ENCODE data around the gene LRR1.
A peak's percentile ranks its signal among the peaks of the same experiment; 100 is the strongest.
"Not testable (repeated sequence)": the region's sequence is repeated elsewhere in the genome, so short reads cannot be mapped to it uniquely, and the experiment has no call there.

The LRR1 gene

DNA sequence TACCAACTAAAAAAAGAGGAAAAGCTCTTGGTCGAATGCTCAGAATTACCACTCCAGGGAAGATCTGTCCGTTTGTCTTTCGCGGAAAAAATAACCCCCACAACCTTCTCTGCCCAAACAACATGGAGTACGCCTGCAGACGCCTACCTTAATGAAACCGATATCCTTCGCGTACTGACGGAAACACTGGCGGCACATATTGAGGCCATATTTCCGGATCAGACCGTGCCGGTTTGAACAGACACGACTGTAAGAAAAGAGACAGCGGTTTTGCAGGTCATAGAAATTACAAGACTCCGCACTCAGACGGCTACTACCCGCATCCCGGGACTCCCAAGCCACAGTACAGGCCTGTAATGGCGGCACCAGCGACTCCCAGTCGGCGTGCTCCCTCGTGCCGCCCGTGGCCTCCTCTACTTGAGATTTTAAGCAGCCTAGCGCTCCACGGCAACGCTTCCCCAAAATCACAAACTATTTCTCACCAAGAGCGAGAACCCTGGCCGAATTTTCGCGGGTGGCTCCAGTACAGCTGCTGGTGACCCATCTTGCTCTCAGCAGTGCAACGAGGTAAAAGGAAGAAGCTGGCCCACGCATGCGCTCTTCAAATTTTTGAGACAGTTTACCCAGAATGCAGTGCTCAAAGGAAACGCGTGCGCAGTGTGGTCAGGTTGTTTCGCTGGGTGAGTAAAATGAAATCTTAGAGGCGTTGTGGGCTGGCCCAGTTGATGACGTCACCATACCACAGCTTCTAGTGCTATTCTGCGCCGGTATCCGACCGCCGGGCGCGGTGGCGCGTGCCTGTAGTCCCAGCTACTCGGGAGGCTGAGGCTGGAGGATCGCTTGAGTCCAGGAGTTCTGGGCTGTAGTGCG is 12.7 kb upstream of the LRR1 start, which contains the start of gene RPS29:
RPS29 (minus strand) TSS at position 578 of the 870 bp plus-strand sequence; CDS start at position 544, 34 bp downstream.
- peak; percentile 98 for DNase-seq (ENCODE audit: low spot score)

DNA sequence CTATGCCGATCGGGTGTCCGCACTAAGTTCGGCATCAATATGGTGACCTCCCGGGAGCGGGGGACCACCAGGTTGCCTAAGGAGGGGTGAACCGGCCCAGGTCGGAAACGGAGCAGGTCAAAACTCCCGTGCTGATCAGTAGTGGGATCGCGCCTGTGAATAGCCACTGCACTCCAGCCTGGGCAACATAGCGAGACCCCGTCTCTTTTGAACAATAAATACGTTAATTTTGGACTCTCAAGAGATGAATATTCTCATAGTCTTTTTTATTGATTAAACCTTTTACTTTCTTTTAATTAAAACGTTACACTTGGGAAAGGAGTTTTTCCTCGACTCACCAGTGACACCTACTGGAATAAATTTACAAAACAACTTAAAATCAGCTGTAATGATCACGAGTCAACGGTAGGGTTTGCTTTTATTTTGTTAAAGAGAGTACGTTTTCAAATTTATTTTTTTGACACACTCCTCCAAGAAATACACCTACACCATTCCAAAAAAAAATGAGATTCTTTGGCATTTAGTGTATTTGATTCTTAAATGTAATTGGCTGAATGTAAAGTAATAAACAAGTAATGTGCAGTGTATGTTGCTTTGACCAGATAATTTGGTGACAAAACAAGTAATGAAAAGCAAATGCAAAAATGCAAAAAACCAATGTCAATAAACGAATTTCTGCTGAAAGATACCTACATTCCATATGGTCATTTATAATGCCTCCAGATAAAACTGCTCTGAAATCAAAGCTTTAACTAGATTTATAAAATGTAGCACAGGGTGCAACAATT is 11.9 kb upstream of the LRR1 start:
- peak; percentile 62 for DNase-seq (ENCODE audit: low spot score)

DNA sequence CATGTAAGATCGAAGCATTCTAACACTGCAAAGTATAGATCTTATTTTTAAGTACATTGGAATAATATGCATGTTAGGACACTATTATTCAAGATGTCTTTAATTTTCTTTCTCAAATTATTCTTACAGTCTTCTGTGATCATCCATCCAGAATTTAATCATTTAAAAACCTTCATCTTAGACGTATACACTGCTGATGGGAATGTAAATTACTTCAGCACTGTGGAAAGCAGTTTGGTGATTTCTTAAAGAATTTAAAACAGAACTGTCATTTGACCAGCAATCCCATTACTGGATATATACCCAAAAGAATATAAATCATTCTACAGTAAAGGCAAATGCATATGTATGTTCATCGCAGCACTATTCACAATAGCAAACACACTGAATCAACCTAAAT is 9.4 kb upstream of the LRR1 start:
- no peak for DNase-seq (ENCODE audit: low spot score)

DNA sequence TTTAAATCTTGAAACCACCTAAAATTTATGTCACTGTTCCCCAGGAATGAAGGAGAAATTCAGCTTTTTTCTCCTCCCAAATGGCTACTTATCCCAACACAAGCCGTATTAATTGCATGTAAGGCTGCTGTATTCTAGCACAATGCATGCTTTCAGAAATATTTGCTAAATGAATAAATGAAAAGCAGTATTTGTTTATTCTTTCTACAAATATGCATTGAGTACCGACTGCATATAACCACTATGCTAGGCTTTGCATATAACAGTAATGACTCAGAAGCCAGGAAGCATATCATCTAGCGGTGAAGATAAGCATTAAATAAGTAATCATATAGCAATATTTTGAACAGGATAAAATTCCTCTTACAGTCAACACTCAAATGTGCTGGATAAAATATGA is 5.7 kb upstream of the LRR1 start:
- DNase-seq (ENCODE audit: low spot score) = no peak

DNA sequence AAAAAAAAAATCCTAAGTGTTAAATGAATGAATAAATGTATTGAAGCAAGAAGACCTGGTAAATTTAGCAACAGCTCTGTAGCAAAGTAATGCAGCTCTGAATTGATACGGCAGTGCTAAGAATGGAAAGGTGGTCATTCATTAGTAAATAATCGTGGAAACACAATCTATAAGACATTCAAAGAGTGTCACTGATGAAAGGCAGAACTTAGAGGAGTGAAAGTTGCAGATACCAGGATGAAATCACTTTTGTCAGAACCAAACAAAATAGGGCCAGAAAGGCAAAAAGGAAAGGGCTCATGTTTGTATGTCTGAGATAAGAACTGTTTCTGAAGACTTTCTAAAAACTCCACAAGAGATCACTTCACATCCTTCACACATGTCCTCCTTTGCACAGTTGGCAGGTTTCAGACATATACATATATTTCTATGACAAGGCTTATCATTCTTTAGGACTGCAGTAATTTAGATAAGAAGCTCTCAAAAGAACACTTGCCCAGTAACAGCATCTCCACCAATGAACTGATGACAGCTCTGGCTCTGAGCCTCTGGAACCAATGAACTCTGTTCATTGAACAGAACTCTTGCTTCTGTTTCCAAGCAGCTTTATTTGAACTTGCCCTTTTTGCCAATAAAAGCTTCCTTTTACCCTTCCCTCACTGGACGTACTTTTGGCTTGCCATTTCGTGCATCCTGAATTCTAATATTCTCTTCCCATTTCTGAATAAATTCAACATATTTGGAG is 4.2 kb upstream of the LRR1 start:
- DNase-seq (ENCODE audit: low spot score) = no peak

DNA sequence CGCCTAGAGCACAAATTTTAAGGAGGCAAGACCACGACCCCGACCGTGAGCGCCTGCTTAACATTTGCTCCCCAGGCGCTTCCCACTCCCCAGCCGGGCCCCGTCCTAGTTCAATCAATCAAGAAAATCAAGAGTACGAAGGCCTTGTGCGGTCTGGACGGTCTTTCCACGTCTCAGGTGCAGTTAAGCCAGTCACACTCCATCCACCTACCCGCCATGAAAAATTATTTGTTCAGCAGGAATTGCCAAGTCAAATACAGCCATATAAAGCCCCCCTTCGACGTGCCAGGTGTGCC is 603 bp upstream of the LRR1 start:
- peak; percentile 5 for DNase-seq (ENCODE audit: low spot score)

DNA sequence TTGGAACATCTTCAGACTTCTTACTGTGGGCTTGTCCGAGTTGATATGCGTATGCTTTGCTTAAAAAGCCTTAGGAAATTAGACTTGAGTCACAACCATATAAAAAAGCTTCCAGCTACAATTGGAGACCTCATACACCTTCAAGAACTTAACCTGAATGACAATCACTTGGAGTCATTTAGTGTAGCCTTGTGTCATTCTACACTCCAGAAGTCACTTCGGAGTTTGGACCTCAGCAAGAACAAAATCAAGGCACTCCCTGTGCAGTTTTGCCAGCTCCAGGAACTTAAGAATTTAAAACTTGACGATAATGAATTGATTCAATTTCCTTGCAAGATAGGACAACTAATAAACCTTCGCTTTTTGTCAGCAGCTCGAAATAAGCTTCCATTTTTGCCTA is 8.8 kb downstream of the LRR1 start:
- DNase-seq (ENCODE audit: low spot score) = no peak

DNA sequence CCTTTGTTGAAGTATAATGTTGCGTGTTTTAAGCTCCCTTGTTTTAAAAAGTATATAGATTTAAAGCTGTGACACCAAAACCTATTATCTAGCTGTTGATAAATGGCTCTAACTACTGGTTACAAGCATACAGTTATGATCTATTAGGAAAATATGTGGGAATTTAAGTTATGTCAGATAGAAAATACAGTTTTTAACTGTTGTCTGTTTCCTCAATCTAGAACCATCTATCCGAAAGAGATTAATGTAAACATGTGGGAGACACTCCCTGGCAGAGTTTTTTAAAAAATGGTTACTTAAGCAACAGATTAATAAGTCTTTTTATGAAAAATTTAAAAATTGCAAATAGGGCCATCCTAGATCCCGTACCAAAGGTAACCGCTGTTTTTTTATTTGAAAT is 13.5 kb downstream of the LRR1 start:
- no peak for DNase-seq (ENCODE audit: low spot score)

DNA sequence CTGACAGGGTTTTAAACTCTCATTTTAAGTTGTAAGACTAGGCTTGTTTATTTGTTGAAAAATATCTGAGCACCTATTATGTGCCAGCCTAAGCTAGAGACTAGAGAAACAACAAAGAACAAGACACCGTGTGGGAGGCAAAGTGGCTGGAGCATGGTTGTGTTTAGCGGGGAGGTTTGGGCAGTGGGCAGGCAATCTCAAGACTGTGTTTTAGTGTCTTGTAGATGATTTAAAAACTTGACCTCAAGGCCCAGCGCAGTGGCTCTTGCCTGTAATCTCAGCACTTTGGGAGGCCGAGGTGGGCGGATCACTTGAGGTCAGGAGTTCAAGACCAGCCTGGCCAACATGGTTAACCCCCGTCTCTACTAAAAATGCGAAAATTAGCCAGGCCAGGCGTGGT is 13.9 kb downstream of the LRR1 start:
- DNase-seq (ENCODE audit: low spot score) = no peak

DNA sequence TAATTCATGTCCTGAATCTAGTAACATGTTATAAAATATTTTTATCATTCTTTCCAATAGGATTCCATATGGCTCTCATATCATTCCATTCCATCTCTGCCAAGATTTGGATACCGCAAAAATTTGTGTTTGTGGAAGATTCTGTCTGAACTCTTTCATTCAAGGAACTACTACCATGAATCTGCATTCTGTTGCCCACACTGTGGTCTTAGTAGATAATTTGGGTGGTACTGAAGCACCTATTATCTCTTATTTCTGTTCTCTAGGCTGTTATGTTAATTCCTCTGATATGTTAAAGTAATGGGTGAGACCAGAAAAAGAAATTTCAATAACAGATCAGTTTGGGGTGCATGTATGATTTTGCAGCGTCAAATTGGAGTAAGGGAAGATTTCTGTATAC is 15.5 kb downstream of the LRR1 start:
- DNase-seq (ENCODE audit: low spot score) = no peak

DNA sequence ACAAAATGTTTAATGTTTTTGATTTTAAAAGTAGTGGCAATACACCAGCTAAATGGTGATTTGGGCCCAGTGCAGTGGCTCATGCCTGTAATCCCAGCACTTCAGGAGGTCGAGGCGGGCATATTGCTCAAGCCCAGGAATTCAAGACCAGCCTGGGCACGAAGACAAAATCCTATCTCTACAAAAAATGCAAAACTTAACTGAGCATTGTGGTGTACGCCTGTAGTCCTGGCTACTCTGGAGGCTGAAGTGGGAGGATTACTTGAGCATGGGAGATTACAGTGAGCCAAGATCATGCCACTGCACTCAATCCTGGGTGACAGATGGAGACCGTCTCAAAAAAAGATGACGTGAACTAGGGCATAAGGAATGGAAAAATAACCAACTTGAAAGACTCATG is 17.0 kb downstream of the LRR1 start:
- DNase-seq (ENCODE audit: low spot score) = no peak

DNA sequence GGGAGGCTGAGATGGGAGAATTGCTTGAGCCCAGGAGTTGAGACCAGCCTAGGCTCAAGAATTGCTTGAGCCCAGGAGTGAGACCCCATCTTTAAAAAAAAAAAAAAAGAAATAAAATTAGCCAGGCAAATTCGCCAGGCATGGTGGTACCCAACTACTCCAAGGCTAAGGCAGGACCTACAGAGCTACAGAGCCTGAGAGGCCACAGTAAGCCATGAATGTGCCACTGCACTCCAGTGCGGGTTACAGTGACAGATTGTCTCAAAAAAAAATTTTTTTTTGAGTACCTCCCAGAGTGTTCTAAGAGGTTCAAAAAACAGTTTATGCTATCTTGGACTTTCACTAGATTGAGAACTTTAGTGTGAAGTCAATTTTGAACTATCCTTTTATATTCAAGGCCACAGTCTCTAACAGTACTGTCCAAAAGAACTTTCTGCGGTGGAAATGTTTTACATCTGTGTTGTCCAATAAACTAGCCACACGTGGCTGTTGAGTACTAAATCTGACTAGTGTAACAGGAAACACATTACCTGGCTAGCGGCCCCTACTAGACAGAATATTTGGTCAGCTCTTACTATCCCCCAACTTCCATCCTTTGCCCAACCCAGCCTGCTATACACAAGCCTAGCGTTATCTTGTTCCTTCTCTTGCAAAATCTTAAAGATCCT is 19.2 kb downstream of the LRR1 start:
- DNase-seq (ENCODE audit: low spot score) = no peak

DNA sequence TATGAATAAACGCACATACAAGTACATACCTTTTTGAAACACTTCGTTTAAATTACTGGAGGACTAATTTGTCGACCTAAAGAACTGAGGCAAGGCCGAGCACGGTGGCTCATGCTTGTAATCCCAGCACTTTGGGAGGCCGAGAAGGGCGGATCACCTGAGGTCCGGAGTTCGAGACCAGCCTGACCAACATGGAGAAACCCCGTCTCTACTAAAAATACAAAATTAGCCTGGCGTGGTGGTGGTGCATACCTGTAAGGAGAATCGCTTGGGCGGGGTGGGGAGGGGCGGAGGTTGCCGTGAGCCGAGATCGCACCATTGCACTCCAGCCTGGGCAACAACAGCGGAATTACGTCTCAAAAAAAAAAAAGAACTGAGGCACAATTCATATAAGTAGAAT is 20.5 kb downstream of the LRR1 start:
- not testable (repeated sequence) for DNase-seq (ENCODE audit: low spot score)

DNA sequence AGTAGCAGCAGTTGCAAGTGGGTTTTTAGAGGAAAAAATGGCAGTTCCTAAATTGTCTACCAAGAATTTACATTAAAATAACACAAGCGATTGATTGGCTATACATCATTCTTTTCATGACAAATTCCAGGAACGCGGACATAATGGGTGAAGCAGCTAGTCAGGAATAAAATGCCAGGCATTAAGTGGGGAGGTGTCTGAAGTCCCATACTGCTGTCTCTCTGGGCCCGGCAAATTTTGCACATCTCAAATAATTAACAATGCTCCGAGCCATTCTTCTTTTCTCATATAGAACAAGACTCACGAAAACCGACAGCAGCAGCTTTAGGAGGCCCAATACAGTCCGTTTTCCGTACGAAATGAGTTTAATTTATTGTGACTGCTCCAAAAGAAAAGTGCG is 21.0 kb downstream of the LRR1 start:
- DNase-seq (ENCODE audit: low spot score) = no peak

DNA sequence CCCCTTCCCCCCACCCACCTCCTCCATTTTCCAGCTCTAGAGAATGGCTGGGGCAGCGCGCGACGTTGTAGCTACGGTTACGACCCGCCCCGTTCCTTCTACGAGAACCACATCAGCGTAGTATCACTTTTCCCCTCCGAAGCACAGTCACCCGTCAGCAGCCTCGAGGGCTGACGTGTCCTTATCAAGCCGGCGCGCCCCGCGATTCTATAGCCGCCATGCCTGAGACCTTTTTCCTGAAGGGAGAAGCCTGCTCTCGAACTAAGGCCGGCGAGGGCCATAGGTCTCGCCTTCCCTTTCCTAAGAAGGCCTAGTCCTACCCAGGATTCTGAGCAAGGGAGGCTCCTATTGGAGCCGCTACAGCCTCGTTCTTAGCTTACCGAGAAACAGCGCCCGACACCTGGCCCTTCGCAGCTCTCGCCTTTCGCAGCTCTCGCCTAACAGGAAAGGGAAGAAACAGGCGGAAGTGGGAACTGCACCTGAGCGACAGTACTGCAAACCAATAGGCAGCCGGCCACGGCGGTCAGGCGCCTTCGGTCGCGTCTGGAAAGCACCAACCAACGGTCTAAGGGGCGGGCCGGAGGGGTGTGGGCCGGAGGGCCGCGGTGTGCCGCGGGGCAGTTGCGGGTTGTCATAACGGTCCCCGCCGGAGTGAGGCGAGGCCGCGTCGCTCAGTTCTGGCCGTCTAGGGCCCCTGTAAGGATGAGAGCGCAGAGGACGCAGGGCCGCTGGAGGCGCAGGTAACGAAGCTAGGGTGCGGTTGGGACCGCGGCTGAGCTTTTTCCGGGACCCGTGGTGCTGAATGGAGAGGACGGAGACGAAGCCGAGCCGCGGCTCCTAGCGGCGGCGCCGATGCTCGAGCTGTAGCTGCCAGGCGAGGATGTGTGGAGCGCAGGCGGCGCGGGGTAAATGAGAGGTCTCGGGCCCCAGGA is 21.7 kb downstream of the LRR1 start, which contains the start of the genes MGAT2 and RPL36AL:
MGAT2 (plus strand) TSS at position 618 of the 932 bp plus-strand sequence. CDS start 470 bp downstream, outside the sequence.
RPL36AL (minus strand) TSS at position 445 of the 932 bp plus-strand sequence. CDS start 1,522 bp downstream, outside the sequence.
- peak; percentile 98 for DNase-seq (ENCODE audit: low spot score)

DNA sequence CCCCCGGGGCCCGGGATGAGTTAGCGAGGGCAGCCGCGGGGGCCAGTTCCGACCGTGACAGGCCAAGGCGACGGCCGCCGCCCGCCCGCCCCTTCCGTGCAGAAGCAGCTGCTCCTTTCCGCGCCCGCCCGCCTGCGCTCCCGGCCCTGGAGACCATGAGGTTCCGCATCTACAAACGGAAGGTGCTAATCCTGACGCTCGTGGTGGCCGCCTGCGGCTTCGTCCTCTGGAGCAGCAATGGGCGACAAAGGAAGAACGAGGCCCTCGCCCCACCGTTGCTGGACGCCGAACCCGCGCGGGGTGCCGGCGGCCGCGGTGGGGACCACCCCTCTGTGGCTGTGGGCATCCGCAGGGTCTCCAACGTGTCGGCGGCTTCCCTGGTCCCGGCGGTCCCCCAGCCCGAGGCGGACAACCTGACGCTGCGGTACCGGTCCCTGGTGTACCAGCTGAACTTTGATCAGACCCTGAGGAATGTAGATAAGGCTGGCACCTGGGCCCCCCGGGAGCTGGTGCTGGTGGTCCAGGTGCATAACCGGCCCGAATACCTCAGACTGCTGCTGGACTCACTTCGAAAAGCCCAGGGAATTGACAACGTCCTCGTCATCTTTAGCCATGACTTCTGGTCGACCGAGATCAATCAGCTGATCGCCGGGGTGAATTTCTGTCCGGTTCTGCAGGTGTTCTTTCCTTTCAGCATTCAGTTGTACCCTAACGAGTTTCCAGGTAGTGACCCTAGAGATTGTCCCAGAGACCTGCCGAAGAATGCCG is 22.6 kb downstream of the LRR1 start:
- DNase-seq (ENCODE audit: low spot score) = peak; percentile 39

DNA sequence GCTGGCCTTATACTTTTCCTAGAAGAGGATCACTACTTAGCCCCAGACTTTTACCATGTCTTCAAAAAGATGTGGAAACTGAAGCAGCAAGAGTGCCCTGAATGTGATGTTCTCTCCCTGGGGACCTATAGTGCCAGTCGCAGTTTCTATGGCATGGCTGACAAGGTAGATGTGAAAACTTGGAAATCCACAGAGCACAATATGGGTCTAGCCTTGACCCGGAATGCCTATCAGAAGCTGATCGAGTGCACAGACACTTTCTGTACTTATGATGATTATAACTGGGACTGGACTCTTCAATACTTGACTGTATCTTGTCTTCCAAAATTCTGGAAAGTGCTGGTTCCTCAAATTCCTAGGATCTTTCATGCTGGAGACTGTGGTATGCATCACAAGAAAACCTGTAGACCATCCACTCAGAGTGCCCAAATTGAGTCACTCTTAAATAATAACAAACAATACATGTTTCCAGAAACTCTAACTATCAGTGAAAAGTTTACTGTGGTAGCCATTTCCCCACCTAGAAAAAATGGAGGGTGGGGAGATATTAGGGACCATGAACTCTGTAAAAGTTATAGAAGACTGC is 23.4 kb downstream of the LRR1 start:
- no peak for DNase-seq (ENCODE audit: low spot score)

DNA sequence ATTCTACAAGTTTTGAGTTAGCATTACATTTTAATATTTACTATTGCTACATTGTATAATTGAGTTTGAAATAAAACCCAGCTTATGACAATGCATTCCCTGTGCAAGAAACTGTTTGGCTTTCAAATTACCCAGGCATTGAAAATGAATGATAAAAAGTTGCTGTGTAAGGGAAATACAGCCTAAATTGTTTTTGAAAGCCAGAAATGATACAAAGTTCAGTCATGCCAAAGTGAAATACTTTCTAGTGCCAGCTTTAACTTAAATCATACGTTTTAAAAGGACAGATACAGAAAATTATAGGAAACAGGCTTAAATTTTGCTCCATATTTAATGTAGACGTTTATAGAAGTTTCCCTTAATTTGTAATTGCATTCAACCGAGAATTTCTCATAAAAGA is 24.6 kb downstream of the LRR1 start:
- no peak for DNase-seq (ENCODE audit: low spot score)

Measured in AG08395 (cell line).